Peyer's patch (tissue), 4 donors: Measurements from ENCODE around the gene HSPB9. TPM values are rescaled to one million over a fixed set of nuclear protein-coding genes. Genes with fewer than 3 reads are reported as not detected.
A peak's percentile ranks its signal among the peaks of the same experiment; 100 is the strongest.

Experiments used
- DNase-seq, 3 donors: peaks; one replicate each; pipeline ENCODE4 v3.0.0-alpha.2; 2017 to 2019
- H3K27ac ChIP-seq, 4 donors: fragments of 200-600 bp; sonication (generic); one replicate each; pipeline ENCODE4 v1.5.1; 2016 to 2019
- H3K27me3 ChIP-seq, 2 donors: fragments of 200-600 bp; sonication (generic); one replicate each; pipeline ENCODE4 v1.5.1; 2019
- H3K36me3 ChIP-seq, 3 donors: fragments of 200-600 bp; sonication (generic); one replicate each; pipeline ENCODE4 v1.5.1; 2016 to 2019
- H3K4me1 ChIP-seq, 4 donors: fragments of 200-600 bp; sonication (generic); one replicate each; pipeline ENCODE4 v1.5.1; 2016 to 2019
- H3K4me3 ChIP-seq, 4 donors: fragments of 200-600 bp; sonication (generic); 1 replicate in 3 of 4; 2 replicates in 1 of 4; pipeline ENCODE4 v1.5.1; 2016 to 2019; ENCODE audit warnings: mild to moderate bottlenecking in 1 of 4
- H3K9me3 ChIP-seq, 4 donors: fragments of 200-600 bp; sonication (generic); one replicate each; pipeline ENCODE4 v1.5.1; 2016 to 2019; ENCODE audit warnings: mild to moderate bottlenecking in 1 of 4
- POLR2A ChIP-seq, 2 donors: fragments of 450-650 bp; IDR thresholded peaks; one replicate each; pipeline ENCODE4 v1.5.1; 2017; ENCODE audit warnings: antibody characterized with exemption in 2 of 2, mild to moderate bottlenecking in 2 of 2, moderate library complexity in 2 of 2
- total RNA-seq, 4 donors: library from RNA; depleted of rRNA; stranded (reverse); fragments of >200 nt; gene quantifications; one replicate each; pipeline ENCODE4 v1.1.0, GENCODE V29; 2016
- TF ChIP-seq, protein P1 (sequence below), 6 experiments: fragments of 450-650 bp in 4 of 6; fragments of 200-600 bp in 2 of 6; sonication (generic) in 1 of 6; IDR thresholded peaks; one replicate each; pipeline ENCODE4 v1.5.1; 2017 to 2019; ENCODE audit warnings: antibody characterized with exemption in 6 of 6, mild to moderate bottlenecking in 3 of 6, moderate library complexity in 1 of 6

HSPB9 gene
- total RNA-seq, 4 donors from 2014 or later: not detected

DNA sequence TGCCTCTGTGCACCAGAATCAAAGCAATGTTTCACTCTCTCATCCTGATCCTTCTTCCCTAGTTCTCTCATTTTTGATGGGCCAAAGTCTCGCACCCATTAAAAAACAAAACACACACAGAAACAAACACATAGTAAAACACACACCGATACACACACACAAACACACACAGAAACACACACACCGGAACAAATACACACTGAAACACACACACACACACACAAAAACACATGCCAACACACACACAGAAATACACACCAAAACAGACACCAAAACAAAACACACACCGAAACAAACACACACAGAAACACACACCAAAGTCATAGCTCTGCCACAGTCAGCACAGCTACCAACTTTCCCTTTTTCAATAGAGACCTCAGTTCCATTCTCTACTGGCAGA lies 8.6 kb downstream of the HSPB9 start:
- H3K4me1 ChIP-seq: peaks cover 3 to 60% (median 37%) of the 10 kb centered on the region in 4 donors
- DNase-seq: no peak
- H3K4me3 ChIP-seq: no peak overlapping the region
- peak overlapping the region; percentile 16 to 86 (median 76) for H3K27ac ChIP-seq
- H3K36me3 ChIP-seq: peaks cover 0 to 50% (median 2%) of the 10 kb centered on the region in 3 donors
- no peaks in the 10 kb centered on the region for H3K9me3 ChIP-seq
- TF ChIP-seq POLR2A (IDR thresholded peaks at IDR 0.05): no peak
- TF ChIP-seq, protein P1, sequence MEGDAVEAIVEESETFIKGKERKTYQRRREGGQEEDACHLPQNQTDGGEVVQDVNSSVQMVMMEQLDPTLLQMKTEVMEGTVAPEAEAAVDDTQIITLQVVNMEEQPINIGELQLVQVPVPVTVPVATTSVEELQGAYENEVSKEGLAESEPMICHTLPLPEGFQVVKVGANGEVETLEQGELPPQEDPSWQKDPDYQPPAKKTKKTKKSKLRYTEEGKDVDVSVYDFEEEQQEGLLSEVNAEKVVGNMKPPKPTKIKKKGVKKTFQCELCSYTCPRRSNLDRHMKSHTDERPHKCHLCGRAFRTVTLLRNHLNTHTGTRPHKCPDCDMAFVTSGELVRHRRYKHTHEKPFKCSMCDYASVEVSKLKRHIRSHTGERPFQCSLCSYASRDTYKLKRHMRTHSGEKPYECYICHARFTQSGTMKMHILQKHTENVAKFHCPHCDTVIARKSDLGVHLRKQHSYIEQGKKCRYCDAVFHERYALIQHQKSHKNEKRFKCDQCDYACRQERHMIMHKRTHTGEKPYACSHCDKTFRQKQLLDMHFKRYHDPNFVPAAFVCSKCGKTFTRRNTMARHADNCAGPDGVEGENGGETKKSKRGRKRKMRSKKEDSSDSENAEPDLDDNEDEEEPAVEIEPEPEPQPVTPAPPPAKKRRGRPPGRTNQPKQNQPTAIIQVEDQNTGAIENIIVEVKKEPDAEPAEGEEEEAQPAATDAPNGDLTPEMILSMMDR (IDR thresholded peaks at IDR 0.05): no peak
- H3K27me3 ChIP-seq: no peaks in the 10 kb centered on the region

GRCh38 chr17:42131981-42132432 lies 9.4 kb downstream of the HSPB9 start:
- Histone ChIP-seq H3K36me3 (peaks cover 0 to 44% (median 2%) of the 10 kb centered on the region in 3 donors), H3K9me3 (no peaks in the 10 kb centered on the region), H3K4me1 (peaks cover 3 to 67% (median 41%) of the 10 kb centered on the region in 4 donors), H3K27me3 (no peaks in the 10 kb centered on the region), H3K27ac (peak overlapping the region in 3 of 4 donors; percentile 74 to 86 (median 79)), H3K4me3 (no peak overlapping the region)
- TF ChIP-seq, protein P1 (IDR thresholded peaks at IDR 0.05): no peak
- no peak for TF ChIP-seq POLR2A (IDR thresholded peaks at IDR 0.05)
- no peak for DNase-seq

DNA sequence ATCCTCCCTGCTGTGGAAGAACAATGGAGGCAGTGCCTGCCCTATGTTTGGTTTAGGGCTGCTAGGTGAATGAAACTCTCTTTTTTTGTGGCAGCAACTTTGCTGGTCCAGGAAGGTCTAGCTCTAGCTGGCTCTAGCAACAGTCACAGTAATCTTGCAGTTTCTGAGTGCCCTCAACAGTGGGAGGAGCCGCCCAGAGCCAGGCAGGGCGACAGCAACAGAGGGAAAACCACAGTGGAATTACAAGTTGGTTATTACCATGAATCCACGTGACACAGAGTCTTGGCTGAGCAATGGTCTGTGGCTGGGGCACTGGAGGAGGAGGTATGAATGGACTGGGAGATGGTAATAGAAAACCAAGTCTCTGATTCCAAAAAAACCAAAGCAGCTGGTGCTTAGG lies 10.3 kb downstream of the HSPB9 start:
- Histone ChIP-seq H3K36me3 (peaks cover 0 to 35% (median 2%) of the 10 kb centered on the region in 3 donors), H3K4me1 (peaks cover 3 to 73% (median 41%) of the 10 kb centered on the region in 4 donors), H3K27ac (peak overlapping the region; percentile 75 to 86 (median 77)), H3K27me3 (no peaks in the 10 kb centered on the region), H3K9me3 (no peaks in the 10 kb centered on the region), H3K4me3 (no peak overlapping the region)
- TF ChIP-seq, protein P1 (IDR thresholded peaks at IDR 0.05): no peak
- DNase-seq: peak; percentile 62 to 75 (median 70)

- Histone ChIP-seq H3K27ac (peak overlapping the region; percentile 75 to 86 (median 77)), H3K4me3 (no peak overlapping the region), H3K27me3 (no peaks in the 10 kb centered on the region), H3K9me3 (no peaks in the 10 kb centered on the region), H3K4me1 (peaks cover 3 to 79% (median 42%) of the 10 kb centered on the region in 4 donors), H3K36me3 (peaks cover 0 to 28% (median 2%) of the 10 kb centered on the region in 3 donors)
- peak; percentile 49 to 93 (median 92) for DNase-seq
- no peak for TF ChIP-seq POLR2A (IDR thresholded peaks at IDR 0.05)
- TF ChIP-seq, protein P1 (IDR thresholded peaks at IDR 0.05): no peak
These were observed 10.9 kb downstream of the HSPB9 start for GRCh38 chr17:42133461-42134041.

- H3K4me1 ChIP-seq: peaks cover 3 to 84% (median 44%) of the 10 kb centered on the region in 4 donors
- TF ChIP-seq, protein P1 (IDR thresholded peaks at IDR 0.05): no peak
- DNase-seq: no peak
These were observed 12.5 kb downstream of the HSPB9 start for GRCh38 chr17:42135151-42135550.

More at GRCh38 chr17:42135151-42135550, 12.5 kb downstream of the HSPB9 start:
- Histone ChIP-seq H3K36me3 (peaks cover 0 to 16% (median 0%) of the 10 kb centered on the region in 3 donors), H3K27ac (peak overlapping the region; percentile 66 to 86 (median 80)), H3K4me3 (peak overlapping the region in 1 of 4 donors; percentile 31), H3K9me3 (no peaks in the 10 kb centered on the region), H3K27me3 (no peaks in the 10 kb centered on the region)
